ENCODE measurements around the gene SP110. TPM values are rescaled to one million over a fixed set of nuclear protein-coding genes. Genes with fewer than 3 reads are reported as not detected.

Gene SP110
- total and polyA plus RNA-seq, 2 donors (not counting 1 experiment from before 2014, with no cell fraction given) = 162 to 280 TPM

GRCh38 chr2:230127195-230127594, 92.6 kb downstream of the SP110 start:
- Histone ChIP-seq H3K27ac (ENCODE audit: low read length in 2 of 2) (no peak overlapping the region), H3K79me2 (ENCODE audit: control insufficient read depth, insufficient read depth, low read length) (no peaks in the 10 kb centered on the region), H3K4me1 (ENCODE audit: control insufficient read depth in 2 of 2, insufficient read depth in 2 of 2, low read length in 2 of 2) (peaks cover 11 to 14% of the 10 kb centered on the region in 2 donors), H3K4me3 (ENCODE audit: control extremely low read depth in 1 of 5, extremely low read depth in 1 of 5, insufficient read depth in 1 of 5, low read depth in 2 of 5, low read length in 4 of 5) (no peak overlapping the region), H3K9ac (ENCODE audit: low read length) (no peak overlapping the region), H3K4me2 (replicated peaks; ENCODE audit: low read depth, low read length, poor library complexity, severe bottlenecking) (no peak overlapping the region), H3K9me3 (ENCODE audit: control extremely low read depth in 1 of 3, control insufficient read depth in 2 of 3, insufficient read depth in 1 of 3, low read length in 2 of 3) (no peaks in the 10 kb centered on the region), H3K27me3 (replicated peaks in 1 of 4; ENCODE audit: control extremely low read depth in 1 of 4, control insufficient read depth in 3 of 4, insufficient read depth in 4 of 4, low read length in 3 of 4) (no peaks in the 10 kb centered on the region), H3K36me3 (replicated peaks in 1 of 2; ENCODE audit: control extremely low read depth in 1 of 2, control insufficient read depth in 1 of 2, extremely low read depth in 1 of 2, insufficient read depth in 2 of 2, low read length in 1 of 2) (no peaks in the 10 kb centered on the region), H4K20me1 (ENCODE audit: control insufficient read depth, insufficient read depth, low read length, poor library complexity, severe bottlenecking) (no peaks in the 10 kb centered on the region), H2AFZ (ENCODE audit: insufficient read depth, low read depth, low read length, poor library complexity, severe bottlenecking) (peak overlapping the region; percentile 19)
- WGBS (ENCODE audit: insufficient coverage) = 17% methylated on average over 1 of the region's 1 CpG
- DNase-seq = no peak
- no peak overlapping the region for H3K27ac Mint-ChIP-seq
- ATAC-seq (ENCODE audit: low read depth) = no peak
- H3K4me1 Mint-ChIP-seq = peaks cover 16% of the 10 kb centered on the region
- POLR2A ChIA-PET = no interaction called here
- CTCF ChIA-PET = no interaction called here
- TF ChIP-seq EZH2 (IDR thresholded peaks at IDR 0.05; ENCODE audit: borderline replicate concordance, insufficient read depth, low read depth, low read length, poor library complexity, severe bottlenecking) (no peak), CTCF (IDR thresholded peaks at IDR 0.05) (no peak)
- intact Hi-C loops (cut with micrococcal nuclease) = no loop called here
- H3K4me3 Mint-ChIP-seq = no peak overlapping the region
- H3K27me3 Mint-ChIP-seq = no peaks in the 10 kb centered on the region
- H3K9me3 Mint-ChIP-seq (ENCODE audit: insufficient read depth) = no peaks in the 10 kb centered on the region

GRCh38 chr2:230124757-230125431, 94.9 kb downstream of the SP110 start:
- intact Hi-C loops (cut with micrococcal nuclease) = no loop called here
- Histone ChIP-seq H3K4me3 (ENCODE audit: control extremely low read depth in 1 of 5, extremely low read depth in 1 of 5, insufficient read depth in 1 of 5, low read depth in 2 of 5, low read length in 4 of 5) (peak overlapping the region in 1 of 5 experiments; percentile 1), H3K9ac (ENCODE audit: low read length) (no peak overlapping the region), H3K36me3 (replicated peaks in 1 of 2; ENCODE audit: control extremely low read depth in 1 of 2, control insufficient read depth in 1 of 2, extremely low read depth in 1 of 2, insufficient read depth in 2 of 2, low read length in 1 of 2) (no peaks in the 10 kb centered on the region), H3K27ac (ENCODE audit: low read length in 2 of 2) (no peak overlapping the region), H4K20me1 (ENCODE audit: control insufficient read depth, insufficient read depth, low read length, poor library complexity, severe bottlenecking) (no peaks in the 10 kb centered on the region), H3K9me3 (ENCODE audit: control extremely low read depth in 1 of 3, control insufficient read depth in 2 of 3, insufficient read depth in 1 of 3, low read length in 2 of 3) (peaks cover 0 to 2% (median 0%) of the 10 kb centered on the region in 3 donors), H3K4me1 (ENCODE audit: control insufficient read depth in 2 of 2, insufficient read depth in 2 of 2, low read length in 2 of 2) (peaks cover 11 to 14% of the 10 kb centered on the region in 2 donors), H3K79me2 (ENCODE audit: control insufficient read depth, insufficient read depth, low read length) (no peaks in the 10 kb centered on the region), H3K27me3 (replicated peaks in 1 of 4; ENCODE audit: control extremely low read depth in 1 of 4, control insufficient read depth in 3 of 4, insufficient read depth in 4 of 4, low read length in 3 of 4) (no peaks in the 10 kb centered on the region), H2AFZ (ENCODE audit: insufficient read depth, low read depth, low read length, poor library complexity, severe bottlenecking) (peak overlapping the region; percentile 54), H3K4me2 (replicated peaks; ENCODE audit: low read depth, low read length, poor library complexity, severe bottlenecking) (peak overlapping the region; percentile 50)
- TF ChIP-seq CTCF (IDR thresholded peaks at IDR 0.05) (no peak), EZH2 (IDR thresholded peaks at IDR 0.05; ENCODE audit: borderline replicate concordance, insufficient read depth, low read depth, low read length, poor library complexity, severe bottlenecking) (no peak)
- CTCF ChIA-PET = interaction anchor here (2.0 kb wide), 2 partner anchors 10 to 58 kb away, joined by 4 to 5 read pairs; no protein-coding TSS in a partner anchor
- POLR2A ChIA-PET = no interaction called here
- no peak overlapping the region for H3K27ac Mint-ChIP-seq
- ATAC-seq (ENCODE audit: low read depth) (no peak), DNase-seq (peak; percentile 17)
- H3K27me3 Mint-ChIP-seq = no peaks in the 10 kb centered on the region
- 0% methylated on average over 5 of the region's 11 CpGs for WGBS (ENCODE audit: insufficient coverage)
- H3K9me3 Mint-ChIP-seq (ENCODE audit: insufficient read depth) = peaks cover 3% of the 10 kb centered on the region
- H3K4me1 Mint-ChIP-seq = peaks cover 16% of the 10 kb centered on the region
- peak overlapping the region; percentile 62 for H3K4me3 Mint-ChIP-seq

Data from B cell (primary cell).